ENCODE results near the gene LVRN. TPM values are rescaled to one million over a fixed set of nuclear protein-coding genes. Genes with fewer than 3 reads are reported as not detected.

Gene LVRN
- total and polyA plus RNA-seq, 8 donors: 0.06 to 1.9 (median 1.2) TPM

- intact Hi-C loops (cut with DNase I): no loop called here
- no peak for DNase-seq
- Histone ChIP-seq H3K27me3 (no peaks in the 10 kb centered on the region), H3K4me3 (no peak overlapping the region), H3K4me1 (no peaks in the 10 kb centered on the region), H3K9me3 (peaks cover 0 to 4% of the 10 kb centered on the region in 2 donors), H3K36me3 (no peaks in the 10 kb centered on the region), H3K27ac (peak overlapping the region in 1 of 2 donors; percentile 1)
- no peak for TF ChIP-seq CTCF (IDR thresholded peaks at IDR 0.05)
- ATAC-seq: peak; percentile 46
Observed at GRCh38 chr5:115941051-115941675, 21.1 kb upstream of the LVRN start.

DNA sequence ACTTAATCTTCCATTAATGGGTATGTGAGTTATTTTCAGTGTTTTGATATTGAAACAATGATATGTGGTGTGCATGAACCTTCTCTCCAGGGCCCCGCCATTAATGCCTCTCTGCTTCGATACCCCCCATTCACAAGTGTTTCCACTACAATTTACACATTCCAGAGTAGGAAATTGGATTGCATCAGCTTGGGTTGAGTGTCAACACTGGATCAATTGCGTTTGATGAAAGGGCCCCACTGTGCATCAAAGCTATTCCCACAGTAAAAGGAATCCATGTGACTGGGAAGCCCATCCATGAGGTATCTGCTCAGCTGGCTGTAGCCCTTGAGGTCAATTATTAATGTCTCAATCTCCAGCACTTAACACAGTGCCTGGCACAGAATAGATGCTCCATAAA, 17.8 kb upstream of the LVRN start:
- DNase-seq: no peak
- H3K9me3 ChIP-seq: peaks cover 0 to 4% of the 10 kb centered on the region in 2 donors

GRCh38 chr5:115946655-115947054, 15.6 kb upstream of the LVRN start:
- no peak for ATAC-seq
- no peak overlapping the region for H3K27ac ChIP-seq
- no peak for TF ChIP-seq CTCF (IDR thresholded peaks at IDR 0.05)
- H3K27me3 ChIP-seq: no peaks in the 10 kb centered on the region
- peaks cover 0 to 4% of the 10 kb centered on the region in 2 donors for H3K9me3 ChIP-seq
- no peaks in the 10 kb centered on the region for H3K36me3 ChIP-seq
- H3K4me3 ChIP-seq: no peak overlapping the region
- intact Hi-C loops (cut with DNase I): no loop called here
- no peak for DNase-seq
- H3K4me1 ChIP-seq: peaks cover 0 to 4% of the 10 kb centered on the region in 2 donors

More for the DNA sequence above, 17.8 kb upstream of the LVRN start:
- intact Hi-C loops (cut with DNase I): no loop called here
- Histone ChIP-seq H3K4me3 (no peak overlapping the region), H3K4me1 (peaks cover 0 to 4% of the 10 kb centered on the region in 2 donors), H3K36me3 (no peaks in the 10 kb centered on the region), H3K27me3 (no peaks in the 10 kb centered on the region), H3K27ac (no peak overlapping the region)
- TF ChIP-seq CTCF (IDR thresholded peaks at IDR 0.05): no peak
- no peak for ATAC-seq

GRCh38 chr5:115947260-115947659, 15.0 kb upstream of the LVRN start:
- intact Hi-C loops (cut with DNase I): no loop called here
- Histone ChIP-seq H3K4me3 (no peak overlapping the region), H3K36me3 (no peaks in the 10 kb centered on the region), H3K27me3 (no peaks in the 10 kb centered on the region), H3K27ac (no peak overlapping the region), H3K4me1 (peaks cover 0 to 4% of the 10 kb centered on the region in 2 donors), H3K9me3 (peaks cover 0 to under 1% of the 10 kb centered on the region in 2 donors)
- ATAC-seq (no peak), DNase-seq (no peak)
- no peak for TF ChIP-seq CTCF (IDR thresholded peaks at IDR 0.05)

DNA sequence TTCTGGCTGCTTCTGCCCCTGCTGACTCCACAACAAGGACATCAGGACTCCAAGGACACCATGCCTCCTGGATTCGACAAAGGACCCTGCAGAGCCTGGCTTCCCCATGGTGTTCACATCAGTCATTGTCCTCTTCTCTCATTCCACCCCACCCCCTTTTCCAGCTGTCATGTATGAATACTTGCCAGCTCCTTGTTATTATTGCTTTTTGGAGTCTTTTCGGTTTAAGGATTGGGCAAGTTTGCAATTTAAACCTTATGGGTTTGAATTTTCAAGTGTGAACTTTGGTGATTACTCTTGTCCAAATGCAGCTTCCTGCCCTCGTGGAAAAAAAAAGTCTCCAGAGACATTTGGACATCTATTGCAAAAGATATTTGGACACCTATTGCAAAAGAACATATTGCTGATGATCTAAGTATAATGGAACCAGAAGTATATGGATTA, 14.2 kb upstream of the LVRN start:
- H3K4me3 ChIP-seq: no peak overlapping the region
- H3K9me3 ChIP-seq: no peaks in the 10 kb centered on the region
- intact Hi-C loops (cut with DNase I): no loop called here
- TF ChIP-seq CTCF (IDR thresholded peaks at IDR 0.05): no peak
- no peak for DNase-seq
- no peaks in the 10 kb centered on the region for H3K36me3 ChIP-seq
- no peak for ATAC-seq
- no peak overlapping the region for H3K27ac ChIP-seq
- no peaks in the 10 kb centered on the region for H3K27me3 ChIP-seq
- H3K4me1 ChIP-seq: peaks cover 0 to 4% of the 10 kb centered on the region in 2 donors

All from left lung (tissue), 10 donors.